ENCODE results near the gene SRRM1.

DNA sequence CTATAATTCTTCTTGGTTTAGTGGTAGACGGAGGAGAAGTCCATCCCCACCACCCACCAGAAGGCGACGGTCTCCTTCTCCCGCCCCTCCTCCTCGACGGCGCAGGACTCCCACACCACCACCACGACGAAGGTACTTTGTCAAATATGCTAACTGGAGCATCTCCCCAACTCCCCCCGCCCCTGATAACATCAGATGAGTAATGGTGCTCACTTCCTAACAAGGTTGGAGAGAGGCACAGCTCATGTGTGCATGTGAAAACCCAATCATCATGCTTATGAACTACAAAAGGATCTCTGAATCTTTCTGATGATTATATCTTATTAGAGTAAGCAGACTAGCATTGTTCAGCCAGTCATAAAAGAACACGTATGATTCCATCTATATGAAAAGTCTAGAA, 23.7 kb downstream of the SRRM1 start:
- TF ChIP-seq, protein P1, sequence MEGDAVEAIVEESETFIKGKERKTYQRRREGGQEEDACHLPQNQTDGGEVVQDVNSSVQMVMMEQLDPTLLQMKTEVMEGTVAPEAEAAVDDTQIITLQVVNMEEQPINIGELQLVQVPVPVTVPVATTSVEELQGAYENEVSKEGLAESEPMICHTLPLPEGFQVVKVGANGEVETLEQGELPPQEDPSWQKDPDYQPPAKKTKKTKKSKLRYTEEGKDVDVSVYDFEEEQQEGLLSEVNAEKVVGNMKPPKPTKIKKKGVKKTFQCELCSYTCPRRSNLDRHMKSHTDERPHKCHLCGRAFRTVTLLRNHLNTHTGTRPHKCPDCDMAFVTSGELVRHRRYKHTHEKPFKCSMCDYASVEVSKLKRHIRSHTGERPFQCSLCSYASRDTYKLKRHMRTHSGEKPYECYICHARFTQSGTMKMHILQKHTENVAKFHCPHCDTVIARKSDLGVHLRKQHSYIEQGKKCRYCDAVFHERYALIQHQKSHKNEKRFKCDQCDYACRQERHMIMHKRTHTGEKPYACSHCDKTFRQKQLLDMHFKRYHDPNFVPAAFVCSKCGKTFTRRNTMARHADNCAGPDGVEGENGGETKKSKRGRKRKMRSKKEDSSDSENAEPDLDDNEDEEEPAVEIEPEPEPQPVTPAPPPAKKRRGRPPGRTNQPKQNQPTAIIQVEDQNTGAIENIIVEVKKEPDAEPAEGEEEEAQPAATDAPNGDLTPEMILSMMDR (IDR thresholded peaks at IDR 0.05; ENCODE audit: extremely low read depth in 1 of 2, insufficient read depth in 1 of 2, low read depth in 1 of 2, low read length in 2 of 2): no peak
- TF ChIP-seq POLR2AphosphoS5 (IDR thresholded peaks at IDR 0.05; ENCODE audit: insufficient read depth, low read depth, low read length) (no peak), POLR2A (IDR thresholded peaks at IDR 0.05; ENCODE audit: low read depth, low read length) (no peak)

Measured in endothelial cell of umbilical vein (primary cell).